PFSK-1 (cell line): ENCODE results near the gene MEI1.

ENCODE experiments used
- FOXP2 ChIP-seq: optimal IDR thresholded peaks from 2 replicates; pipeline ENCODE3; 2011; ENCODE audit warnings: borderline replicate concordance, control low read depth, inconsistent platforms; ENCODE audit not compliant: insufficient read depth; ENCODE audit errors: extremely low read length, extremely low read depth
- POLR2AphosphoS5 ChIP-seq: IDR thresholded peaks from 2 replicates; pipeline ENCODE4 v1.6.1; 2012; ENCODE audit warnings: low read depth, mild to moderate bottlenecking, control low read depth, low read length, moderate library complexity
- REST ChIP-seq, 2 experiments: IDR thresholded peaks; 2 replicates each; pipeline versions ENCODE4 v1.6.1 to v1.8.0; 2011 to 2012; ENCODE audit warnings: low read depth in 2 of 2, low read length in 2 of 2, control low read depth in 1 of 2, inconsistent platforms in 1 of 2, mild to moderate bottlenecking in 1 of 2, moderate library complexity in 1 of 2; ENCODE audit not compliant: insufficient read depth in 1 of 2
- SIN3A ChIP-seq: IDR thresholded peaks from 2 replicates; pipeline ENCODE4 v1.6.1; 2012; ENCODE audit warnings: mild to moderate bottlenecking, low read length, moderate library complexity, borderline replicate concordance; ENCODE audit not compliant: insufficient read depth
- TAF1 ChIP-seq: IDR thresholded peaks from 2 replicates; pipeline ENCODE4 v1.6.1; 2012; ENCODE audit warnings: low read length, control low read depth, borderline replicate concordance; ENCODE audit not compliant: insufficient read depth

The MEI1 gene

GRCh38 chr22:41822317-41823057 lies 123.2 kb downstream of the MEI1 start:
- TF ChIP-seq POLR2AphosphoS5 (no peak), SIN3A (no peak), REST (IDR thresholded peaks at IDR 0.05; ENCODE audit: insufficient read depth in 1 of 2, low read depth in 2 of 2, low read length in 2 of 2) (no peak), TAF1 (no peak), FOXP2 (no peak)

- TF ChIP-seq TAF1, result no peak
- no peak for TF ChIP-seq FOXP2
- no peak for TF ChIP-seq SIN3A
- TF ChIP-seq REST (IDR thresholded peaks at IDR 0.05; ENCODE audit: insufficient read depth in 1 of 2, low read depth in 2 of 2, low read length in 2 of 2), result no peak
- TF ChIP-seq POLR2AphosphoS5, result no peak
Observed at GRCh38 chr22:41823797-41824196, 124.5 kb downstream of the MEI1 start.

GRCh38 chr22:41825376-41825775 lies 126.1 kb downstream of the MEI1 start:
- TF ChIP-seq TAF1 (no peak), REST (IDR thresholded peaks at IDR 0.05; ENCODE audit: insufficient read depth in 1 of 2, low read depth in 2 of 2, low read length in 2 of 2) (no peak), SIN3A (no peak), FOXP2 (no peak), POLR2AphosphoS5 (no peak)

- no peak for TF ChIP-seq POLR2AphosphoS5
- no peak for TF ChIP-seq FOXP2
- TF ChIP-seq TAF1, result no peak
- TF ChIP-seq SIN3A, result no peak
- TF ChIP-seq REST (IDR thresholded peaks at IDR 0.05; ENCODE audit: insufficient read depth in 1 of 2, low read depth in 2 of 2, low read length in 2 of 2), result no peak
Observed at GRCh38 chr22:41826021-41826420, 126.7 kb downstream of the MEI1 start.

GRCh38 chr22:41826430-41827383 lies 127.4 kb downstream of the MEI1 start:
- TF ChIP-seq FOXP2 (no peak), REST (IDR thresholded peaks at IDR 0.05; ENCODE audit: insufficient read depth in 1 of 2, low read depth in 2 of 2, low read length in 2 of 2) (no peak), POLR2AphosphoS5 (no peak), SIN3A (no peak), TAF1 (no peak)
